Tibial nerve (tissue), 3 donors: ENCODE measurements around the gene LRRC31.

Experiments
- CTCF ChIP-seq, 5 experiments: fragments of 200-600 bp in 3 of 5; fragments of 450-650 bp in 2 of 5; sonication (generic) in 3 of 5; IDR thresholded peaks; one replicate each; pipeline ENCODE4 v1.5.1; 2016 to 2019; ENCODE audit warnings: antibody characterized with exemption in 5 of 5, mild to moderate bottlenecking in 3 of 5, moderate library complexity in 2 of 5
- POLR2A ChIP-seq, 2 donors: fragments of 450-650 bp; IDR thresholded peaks; one replicate each; pipeline ENCODE4 v1.6.1; 2017; ENCODE audit warnings: antibody characterized with exemption in 2 of 2, mild to moderate bottlenecking in 2 of 2, moderate library complexity in 2 of 2

- TF ChIP-seq POLR2A (IDR thresholded peaks at IDR 0.05) = no peak
- no peak for TF ChIP-seq CTCF (IDR thresholded peaks at IDR 0.05)
These were observed 34.2 kb downstream of the LRRC31 start for GRCh38 chr3:169835533-169835932.
